Measurements from ENCODE around the gene CFDP1. TPM values are rescaled to one million over a fixed set of nuclear protein-coding genes. Genes with fewer than 3 reads are reported as not detected.
A peak's percentile ranks its signal among the peaks of the same experiment; 100 is the strongest.

CFDP1 gene
- total and polyA plus RNA-seq, 2 of the 13 experiments (the other 11 are each of a cell fraction or from before 2014, with no cell fraction given), result 78.6 to 153 TPM

DNA sequence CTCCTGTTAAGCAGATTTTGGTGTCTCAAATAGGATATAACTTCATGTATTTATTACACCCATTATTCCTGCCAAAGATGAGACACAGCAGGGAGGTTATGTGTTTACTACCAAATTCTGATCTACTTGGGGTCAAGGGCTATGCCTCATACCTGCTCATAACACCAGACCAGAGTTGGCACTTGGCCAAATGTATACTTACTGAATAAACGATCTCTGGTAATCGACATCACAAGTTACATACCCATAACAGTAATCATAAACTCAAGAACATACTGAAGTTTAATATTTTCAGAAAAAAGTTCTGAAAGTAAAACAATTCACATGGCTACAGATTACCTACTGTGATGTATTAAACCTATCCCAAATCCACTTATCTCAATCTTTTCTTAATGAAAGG is 28.3 kb upstream of the CFDP1 start (continued):
- 0 out of 2 replicates have a peak, but pooled peaks have one; percentile 22 for TF ChIP-seq RBFOX2 (IDR thresholded peaks at IDR 0.05; ENCODE audit: low read depth, low read length)
- TF ChIP-seq RFX3 (CRISPR knock-in tag; IDR thresholded peaks at IDR 0.05), result no peak
- no peak for TF ChIP-seq NFE2L1 (CRISPR knock-in tag; IDR thresholded peaks at IDR 0.05; ENCODE audit: borderline replicate concordance)
- TF ChIP-seq, protein P1, sequence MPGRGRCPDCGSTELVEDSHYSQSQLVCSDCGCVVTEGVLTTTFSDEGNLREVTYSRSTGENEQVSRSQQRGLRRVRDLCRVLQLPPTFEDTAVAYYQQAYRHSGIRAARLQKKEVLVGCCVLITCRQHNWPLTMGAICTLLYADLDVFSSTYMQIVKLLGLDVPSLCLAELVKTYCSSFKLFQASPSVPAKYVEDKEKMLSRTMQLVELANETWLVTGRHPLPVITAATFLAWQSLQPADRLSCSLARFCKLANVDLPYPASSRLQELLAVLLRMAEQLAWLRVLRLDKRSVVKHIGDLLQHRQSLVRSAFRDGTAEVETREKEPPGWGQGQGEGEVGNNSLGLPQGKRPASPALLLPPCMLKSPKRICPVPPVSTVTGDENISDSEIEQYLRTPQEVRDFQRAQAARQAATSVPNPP (CRISPR knock-in tag; IDR thresholded peaks at IDR 0.05), result no peak
- no peak for TF ChIP-seq ZKSCAN8 (CRISPR knock-in tag; IDR thresholded peaks at IDR 0.05; ENCODE audit: borderline replicate concordance)
- no peak for TF ChIP-seq SNAI1 (CRISPR knock-in tag; IDR thresholded peaks at IDR 0.05; ENCODE audit: borderline replicate concordance)
- TF ChIP-seq MIER3 (CRISPR knock-in tag; IDR thresholded peaks at IDR 0.05; ENCODE audit: borderline replicate concordance), result no peak

DNA sequence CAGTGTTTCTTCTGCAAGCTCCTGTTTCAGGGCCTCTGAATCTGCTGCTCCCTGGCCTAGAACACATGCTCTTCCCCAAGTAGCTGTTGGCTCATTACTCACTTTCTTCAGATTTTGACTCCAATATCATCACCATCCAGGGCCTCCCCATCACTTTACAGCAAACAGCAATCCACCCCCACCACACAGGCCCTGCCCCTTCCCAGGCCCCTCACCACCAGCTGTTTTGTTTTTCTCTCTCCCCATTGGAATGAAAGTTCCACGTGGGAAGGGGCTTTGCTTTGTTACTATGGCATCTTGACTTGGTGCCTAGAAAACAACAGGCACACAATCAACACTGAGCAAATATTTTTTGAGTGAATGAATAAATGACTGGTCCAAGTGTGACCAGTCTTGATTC is 27.1 kb upstream of the CFDP1 start:
- Histone ChIP-seq H3K27ac (ENCODE audit: extremely low read length, insufficient read depth, low read length) (no peak overlapping the region), H3K4me1 (ENCODE audit: insufficient read depth, low read length) (peaks cover 44% of the 10 kb centered on the region), H3K36me3 (replicated peaks in 1 of 2; ENCODE audit: control insufficient read depth in 1 of 2, insufficient read depth in 2 of 2, low read length in 2 of 2) (peaks cover 0 to 4% of the 10 kb centered on the region in 2 experiments; a peak in 3 of 5 replicates), H3K4me2 (ENCODE audit: low read depth, low read length) (no peak overlapping the region), H2AFZ (ENCODE audit: low read length) (no peak overlapping the region), H4K20me1 (ENCODE audit: insufficient read depth, low read length) (peaks cover 27% of the 10 kb centered on the region), H3K4me3 (replicated peaks in 1 of 3; ENCODE audit: insufficient read depth in 1 of 3, low read depth in 2 of 3, low read length in 3 of 3) (no peak overlapping the region), H3K9me3 (ENCODE audit: low read length) (no peaks in the 10 kb centered on the region), H3K79me2 (ENCODE audit: insufficient read depth, low read length) (peaks cover 74% of the 10 kb centered on the region), H3K27me3 (ENCODE audit: control insufficient read depth in 1 of 2, insufficient read depth in 2 of 2, low read length in 2 of 2) (no peaks in the 10 kb centered on the region), H3K9ac (ENCODE audit: insufficient read depth, low read depth, low read length) (no peak overlapping the region)
- intact Hi-C loops (cut with micrococcal nuclease; ENCODE audit: unreplicated experiment), result loop anchor here (5.0 kb wide), 2 partner anchors 198 to 758 kb away; partner anchors contain the start of gene MLKL
- ATAC-seq, result no peak
- TF ChIP-seq, protein P2, sequence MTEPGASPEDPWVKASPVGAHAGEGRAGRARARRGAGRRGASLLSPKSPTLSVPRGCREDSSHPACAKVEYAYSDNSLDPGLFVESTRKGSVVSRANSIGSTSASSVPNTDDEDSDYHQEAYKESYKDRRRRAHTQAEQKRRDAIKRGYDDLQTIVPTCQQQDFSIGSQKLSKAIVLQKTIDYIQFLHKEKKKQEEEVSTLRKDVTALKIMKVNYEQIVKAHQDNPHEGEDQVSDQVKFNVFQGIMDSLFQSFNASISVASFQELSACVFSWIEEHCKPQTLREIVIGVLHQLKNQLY (CRISPR knock-in tag; IDR thresholded peaks at IDR 0.05), result no peak
- 0 out of 2 replicates have a peak, but pooled peaks have one; percentile 30 for TF ChIP-seq SETDB1 (CRISPR knock-in tag; IDR thresholded peaks at IDR 0.05; ENCODE audit: borderline replicate concordance)
- WGBS (ENCODE audit: low lambda C conversion rate), result 57% methylated on average over 1 of the region's 1 CpG
- BruUV-seq (replicated peaks), result no TSS peak
- POLR2A ChIA-PET, result no interaction called here
- CTCF ChIA-PET (ENCODE audit: low intra/inter-chr PET ratio, low total read pairs), result no interaction called here
- in situ Hi-C loops (cut with HindIII; ENCODE audit: extremely low pct_ligation_motif_present, low pct_unique_long_range_greater_than_20kb), result no loop called here
- FAIRE-seq, result no peak
- no peak for DNase-seq (ENCODE audit: low spot score)

All from HepG2 (cell line).